Stimulated activated CD4-positive, alpha-beta T cell treated with anti-CD3 and anti-CD28 coated beads, Interleukin-15, amount 100 ng/mL, for 48 hours (primary cell): ENCODE results near the gene RPL31.
"Not testable (repeated sequence)": the region's sequence is repeated elsewhere in the genome, so short reads cannot be mapped to it uniquely, and the experiment has no call there.

Experiments used
- DNase-seq, 2 donors: peaks; one replicate each; pipeline ENCODE4 v3.0.0-alpha.2; 2020; ENCODE audit warnings: low read depth in 2 of 2

RPL31 gene

DNA sequence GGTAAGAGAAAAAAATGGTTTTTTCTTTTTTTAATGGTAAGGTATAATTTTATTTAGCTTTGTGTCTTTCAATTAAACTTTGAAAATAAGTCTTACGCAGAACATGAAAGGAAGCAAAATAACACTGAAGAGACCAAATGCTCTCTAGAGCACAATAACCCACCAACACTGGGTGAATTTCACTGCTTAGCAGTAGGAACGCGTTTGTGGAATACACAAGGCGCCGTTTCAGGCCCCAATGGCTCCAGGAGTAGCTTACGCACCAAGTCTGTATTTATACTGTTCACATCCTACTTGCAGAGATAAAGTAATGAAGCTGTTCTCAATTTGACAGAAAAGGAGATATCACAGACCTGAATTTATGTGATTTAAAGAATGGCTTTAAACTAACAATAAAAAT, 23.5 kb downstream of the RPL31 start:
- no peak for DNase-seq

DNA sequence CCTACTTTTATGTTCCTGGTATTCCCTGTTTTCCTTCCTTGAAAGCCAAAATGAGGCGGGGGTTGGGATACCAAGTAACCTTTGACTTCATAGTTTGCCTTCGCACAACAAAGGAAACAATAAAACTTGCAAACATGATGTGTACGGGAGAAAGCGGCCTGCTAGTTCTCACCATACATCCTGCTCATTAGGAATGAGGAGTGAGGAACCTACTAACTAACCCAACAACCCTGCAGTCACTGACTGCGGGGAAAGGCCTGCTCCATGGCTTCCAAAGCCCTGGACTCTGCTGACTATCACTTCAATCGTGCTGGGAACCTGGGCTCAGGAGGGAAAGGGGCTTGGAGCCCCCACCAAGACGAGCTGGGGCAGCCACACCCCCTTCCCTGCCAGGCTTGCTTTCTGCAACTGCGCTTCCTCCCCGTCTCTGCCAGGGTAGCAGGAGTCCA, 24.2 kb downstream of the RPL31 start:
- no peak for DNase-seq

DNA sequence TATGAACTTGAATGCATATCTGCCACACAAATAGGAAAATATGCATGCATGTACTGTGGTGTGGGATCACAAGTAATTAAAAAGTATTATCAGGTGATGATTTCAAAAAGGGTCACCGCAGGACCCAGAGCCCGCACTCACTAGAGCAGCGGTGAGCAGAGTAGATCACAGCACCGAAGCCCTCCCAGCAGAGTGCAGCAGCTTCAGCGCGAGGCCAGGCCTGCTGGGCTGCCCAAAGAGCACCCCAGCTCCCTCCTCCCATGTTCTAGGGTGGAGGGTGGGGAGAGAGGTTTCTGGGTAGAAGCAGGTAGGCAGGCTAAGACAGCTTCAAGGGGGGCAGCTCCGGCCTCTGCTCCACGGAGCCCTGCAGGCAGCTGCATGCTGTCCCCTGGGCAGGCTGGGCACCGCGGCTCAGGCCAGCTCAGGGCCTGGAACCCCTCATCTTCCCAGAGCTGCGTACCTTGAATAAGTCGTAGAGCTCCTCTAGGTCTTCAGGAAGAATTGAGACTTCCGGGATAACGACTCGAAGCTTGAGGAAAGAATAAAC, 24.9 kb downstream of the RPL31 start:
- no peak for DNase-seq

DNA sequence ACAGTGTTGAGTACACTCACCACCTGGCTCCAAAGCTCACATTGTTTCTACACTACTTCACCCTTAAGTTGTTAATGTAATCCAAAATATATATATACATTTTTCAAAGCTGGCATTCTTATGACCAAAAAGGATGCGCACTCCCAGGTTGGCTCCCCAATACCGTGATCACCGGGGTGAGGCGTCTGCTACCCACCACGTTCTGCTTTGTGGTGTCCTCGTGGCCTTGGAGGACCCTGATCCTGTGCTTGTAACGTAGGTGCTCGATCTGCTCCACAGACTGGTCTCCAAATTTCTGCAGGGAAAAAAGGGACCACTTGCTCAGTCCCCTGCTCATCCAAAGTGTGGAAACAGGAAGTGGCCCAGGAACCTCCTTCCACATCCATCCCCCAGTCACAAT, 25.8 kb downstream of the RPL31 start:
- DNase-seq: no peak

DNA sequence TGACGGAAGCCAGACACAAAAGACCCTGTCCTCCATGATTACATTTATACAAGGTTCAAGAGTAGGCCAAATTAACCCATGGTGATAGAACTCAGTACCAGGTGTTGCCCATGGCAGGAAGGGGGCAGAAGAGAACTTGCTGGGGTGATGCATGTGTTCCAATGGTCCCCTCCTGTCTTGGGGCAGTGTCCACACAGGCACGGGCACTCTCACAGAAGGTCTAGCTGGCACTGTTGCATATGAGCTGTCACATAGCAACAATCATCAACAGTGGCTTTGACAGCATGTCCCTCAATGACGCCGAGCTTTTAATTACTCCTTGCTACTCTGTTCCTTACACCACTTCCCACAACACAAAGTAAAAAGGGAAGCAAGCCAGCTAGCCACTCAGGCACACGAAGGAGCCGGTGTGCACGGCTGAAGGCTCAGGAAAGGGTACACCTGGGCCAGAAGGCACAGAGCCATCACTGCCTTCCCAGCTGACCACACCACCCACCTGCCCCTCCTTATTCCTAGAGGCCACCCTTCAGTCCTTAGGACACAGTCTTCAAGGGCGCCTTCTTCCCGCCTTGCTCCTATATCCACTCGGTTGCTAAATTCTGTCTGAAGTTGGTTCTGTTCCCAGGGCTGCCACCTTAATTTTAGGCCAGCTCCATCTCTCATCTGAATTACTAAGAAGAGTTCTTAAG, 28.9 kb downstream of the RPL31 start:
- DNase-seq: no peak

DNA sequence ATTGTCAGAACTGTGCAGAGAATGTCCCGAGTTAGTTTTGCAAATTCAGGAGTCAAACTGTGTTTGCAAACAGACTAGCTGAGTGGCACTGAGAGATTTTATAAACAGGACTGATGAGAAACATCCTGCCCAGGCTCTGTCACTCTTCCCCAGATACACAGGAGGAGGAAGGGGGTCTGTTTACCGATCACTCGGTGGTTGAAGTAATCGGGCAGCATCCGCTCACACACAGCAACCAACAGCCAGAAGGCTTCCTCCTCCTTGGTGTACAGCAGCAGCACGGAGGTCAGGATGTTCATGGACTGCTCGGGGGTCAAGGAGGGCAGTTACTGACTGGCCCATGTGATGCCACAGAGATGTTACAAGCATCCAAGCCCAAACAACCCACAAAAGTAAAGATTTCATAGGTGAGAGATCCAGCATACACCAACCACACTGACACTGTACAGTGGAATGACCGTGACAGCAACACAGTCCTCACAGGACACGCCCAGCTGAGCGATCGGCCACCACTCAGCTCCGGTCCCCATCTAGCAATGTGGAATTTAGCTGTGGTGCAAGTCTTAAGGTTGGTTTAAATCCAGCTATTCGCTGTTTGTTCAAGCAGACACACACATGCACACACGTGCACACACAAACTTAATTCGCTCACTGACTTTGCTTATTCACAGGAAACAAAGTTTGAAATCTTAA, 30.1 kb downstream of the RPL31 start:
- no peak for DNase-seq

DNA sequence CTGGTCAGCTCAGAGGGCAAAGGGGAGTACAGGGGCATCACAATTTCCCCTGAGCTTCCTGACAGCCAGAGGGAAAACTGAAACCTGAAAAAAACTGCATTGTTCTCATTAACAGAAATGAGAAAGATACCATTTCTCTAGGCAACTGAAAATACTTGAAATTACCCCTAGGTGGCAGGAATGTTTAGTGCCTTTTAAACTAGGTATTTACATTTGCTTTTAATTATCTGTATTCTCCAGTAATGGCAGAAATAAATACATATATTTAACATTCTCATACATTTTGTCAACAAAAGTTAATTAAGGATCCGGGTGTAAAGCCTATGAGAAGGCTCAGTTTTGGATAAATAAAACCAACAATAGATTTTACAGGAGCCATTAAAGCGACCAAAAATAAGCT, 34.5 kb downstream of the RPL31 start:
- no peak for DNase-seq

DNA sequence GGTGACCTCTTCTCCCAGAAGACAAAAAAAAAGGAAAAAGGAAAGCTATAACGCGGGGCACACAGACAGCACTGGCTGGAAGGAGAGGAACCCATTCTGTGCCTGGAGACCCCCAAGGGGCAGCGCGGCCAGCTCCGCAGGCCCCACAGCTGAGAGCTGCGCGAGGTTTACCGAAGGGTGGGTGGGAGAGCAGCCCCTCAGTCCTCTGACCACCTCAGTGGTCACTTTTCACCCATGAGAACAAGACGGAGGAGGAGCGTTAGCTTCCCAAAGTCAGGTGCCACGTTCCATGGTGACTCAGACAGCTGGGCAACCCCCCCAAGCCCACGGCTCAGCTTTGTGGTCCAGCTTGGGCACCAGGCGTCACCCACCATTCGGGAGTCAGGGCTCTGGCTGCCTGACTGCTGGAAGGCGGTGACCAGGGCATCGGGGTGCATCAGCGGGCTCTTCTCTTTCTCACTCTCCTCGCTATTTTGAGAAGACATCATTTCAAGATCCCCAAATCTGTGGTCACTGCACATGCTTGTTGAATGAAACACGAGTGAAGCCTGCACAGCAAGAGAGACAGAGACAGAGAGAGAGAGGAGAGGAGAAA, 35.2 kb downstream of the RPL31 start:
- no peak for DNase-seq

DNA sequence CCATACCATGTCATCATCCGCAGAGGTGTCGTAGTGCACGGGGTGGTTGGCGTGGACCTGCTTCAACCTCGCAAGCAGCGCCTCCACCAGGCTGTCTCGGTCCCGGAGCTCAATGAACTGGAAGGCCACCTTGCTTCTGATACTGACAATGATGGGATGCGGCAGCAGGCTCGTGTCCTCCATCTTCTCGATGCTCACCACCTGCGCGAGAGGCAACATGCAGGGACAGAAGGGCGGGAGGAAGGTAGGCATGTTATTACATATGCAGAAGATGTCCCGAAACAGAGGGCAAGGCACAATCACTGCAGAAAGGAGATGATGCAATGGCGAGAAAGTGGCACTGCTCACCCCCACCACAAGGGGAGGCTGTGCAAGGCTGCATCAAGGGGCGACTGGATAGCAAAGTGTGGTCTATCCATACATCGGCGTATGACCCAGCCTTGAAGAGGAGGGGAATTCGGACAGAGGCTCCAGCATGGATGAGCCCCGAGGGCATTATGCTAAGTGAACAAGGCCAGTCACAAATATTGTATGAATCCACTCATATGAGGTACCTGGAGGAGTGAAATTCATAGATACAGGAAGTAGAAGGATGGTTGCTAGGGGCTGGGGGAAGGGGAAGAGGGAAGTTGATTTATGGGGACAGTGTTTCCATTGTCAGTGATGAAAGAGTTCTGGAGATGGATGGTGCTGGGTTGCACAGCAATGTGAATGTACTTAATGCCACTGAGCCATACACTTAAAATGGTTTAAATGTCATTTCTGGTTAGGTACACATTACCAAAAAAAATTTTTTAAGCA, 36.6 kb downstream of the RPL31 start:
- peak in 1 of 2 donors; percentile 9 for DNase-seq

DNA sequence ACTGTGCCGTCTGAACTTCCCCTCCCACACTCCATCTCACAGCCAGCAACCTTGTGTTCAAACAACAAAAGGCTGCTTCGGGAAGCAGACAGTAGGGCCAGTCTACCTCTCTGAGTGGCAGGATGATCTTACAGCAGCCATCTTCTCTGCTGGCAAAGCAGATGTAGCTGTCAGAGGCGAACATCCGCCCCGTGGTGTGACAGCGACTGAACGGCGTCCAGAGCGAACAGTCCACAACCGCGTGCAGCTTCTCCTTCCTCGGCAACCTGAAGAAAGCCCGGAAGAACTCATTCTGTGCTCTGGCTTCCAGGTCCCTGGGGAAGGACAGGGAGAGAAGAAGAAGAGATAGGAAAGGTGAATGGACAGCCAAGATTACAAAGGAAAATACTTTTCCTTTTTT, 38.0 kb downstream of the RPL31 start:
- no peak for DNase-seq

DNA sequence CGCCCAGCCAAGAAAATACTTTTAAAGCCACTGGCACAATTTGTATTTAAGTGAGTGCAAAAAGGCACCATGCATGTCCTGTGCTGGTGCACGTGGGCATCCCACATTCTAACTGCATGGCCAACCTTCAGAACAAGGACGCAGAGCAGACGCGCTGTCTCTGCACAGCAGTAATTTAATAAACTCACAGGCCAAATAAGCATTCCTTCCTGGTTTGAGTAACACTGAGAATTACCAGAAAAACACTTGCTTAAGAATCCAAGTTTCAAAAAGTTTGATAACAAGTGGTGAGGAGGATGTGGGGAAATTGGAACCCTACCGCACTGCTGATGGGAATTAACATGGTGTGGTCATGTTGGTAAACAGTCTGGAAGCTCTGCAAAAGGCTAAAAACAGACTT, 38.7 kb downstream of the RPL31 start:
- no peak for DNase-seq

DNA sequence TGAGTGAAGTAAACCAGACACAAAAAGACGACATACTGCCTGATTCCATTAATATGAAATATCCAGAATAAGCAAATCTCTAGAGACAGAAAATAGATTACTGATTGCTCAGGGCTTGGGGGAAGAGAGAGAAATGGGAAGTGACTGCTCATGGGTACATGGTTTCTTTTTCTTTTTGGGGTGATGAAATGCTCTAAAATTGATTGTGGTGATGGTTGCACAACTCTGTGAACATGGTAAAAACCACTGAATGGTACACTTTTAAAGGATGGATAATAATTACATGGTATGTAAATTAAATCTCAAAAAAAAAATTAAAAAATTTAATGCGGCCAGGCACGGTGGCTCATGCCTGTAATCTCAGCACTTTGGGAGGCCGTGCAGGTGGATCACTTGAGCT, 39.3 kb downstream of the RPL31 start:
- no peak for DNase-seq

DNA sequence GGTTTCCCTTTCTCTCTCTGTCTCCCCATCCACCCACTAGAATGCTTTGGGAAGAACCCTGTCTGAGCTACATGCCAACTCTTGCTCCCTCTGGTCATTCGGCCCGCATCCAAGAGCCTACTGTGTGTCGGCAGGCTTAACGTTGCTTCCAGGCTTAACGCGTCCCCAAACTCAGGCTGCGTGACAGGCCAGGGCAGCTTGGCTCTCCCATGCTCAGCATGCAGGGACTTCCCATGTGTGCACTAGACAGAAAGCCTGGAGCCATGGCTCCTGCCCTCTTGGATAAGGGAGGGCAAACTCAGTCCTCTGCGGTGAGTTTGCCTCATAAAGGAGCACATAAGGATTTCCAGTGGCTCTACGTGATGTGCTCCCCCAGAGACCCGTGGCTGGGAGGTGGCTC, 43.2 kb downstream of the RPL31 start:
- no peak for DNase-seq

DNA sequence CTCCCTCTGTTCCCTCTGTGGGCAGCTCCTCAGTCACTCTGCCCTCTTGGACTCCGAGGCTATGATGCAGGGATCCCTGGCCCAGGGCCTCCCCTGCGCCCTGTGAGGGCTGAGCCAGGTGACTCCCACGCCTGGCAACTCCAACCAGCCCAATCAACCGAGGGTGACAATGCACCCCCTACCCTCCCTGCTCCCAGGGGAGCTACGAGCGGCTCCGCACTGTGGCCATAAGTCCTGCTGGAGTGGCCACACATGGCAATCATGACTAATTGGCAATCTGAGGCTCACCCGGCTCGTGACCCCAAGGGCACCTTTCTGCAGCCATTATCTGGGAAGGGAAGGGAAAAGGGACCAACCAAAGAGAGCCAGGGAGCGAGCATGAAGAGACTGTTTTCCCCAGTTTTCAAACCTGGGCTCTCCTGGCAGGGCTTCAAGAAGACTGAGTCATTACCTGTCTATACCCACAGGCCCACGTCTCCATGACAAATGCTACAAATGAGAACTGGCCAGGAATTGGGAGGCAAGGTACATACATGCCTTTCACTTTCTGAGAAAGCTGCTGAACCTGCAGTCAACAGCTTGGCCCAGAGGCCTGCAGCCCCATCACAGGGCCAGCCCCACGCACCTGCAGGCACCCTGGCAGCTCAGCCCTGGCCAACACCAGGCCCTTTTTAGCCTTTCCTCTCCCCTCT, 45.1 kb downstream of the RPL31 start:
- no peak for DNase-seq

DNA sequence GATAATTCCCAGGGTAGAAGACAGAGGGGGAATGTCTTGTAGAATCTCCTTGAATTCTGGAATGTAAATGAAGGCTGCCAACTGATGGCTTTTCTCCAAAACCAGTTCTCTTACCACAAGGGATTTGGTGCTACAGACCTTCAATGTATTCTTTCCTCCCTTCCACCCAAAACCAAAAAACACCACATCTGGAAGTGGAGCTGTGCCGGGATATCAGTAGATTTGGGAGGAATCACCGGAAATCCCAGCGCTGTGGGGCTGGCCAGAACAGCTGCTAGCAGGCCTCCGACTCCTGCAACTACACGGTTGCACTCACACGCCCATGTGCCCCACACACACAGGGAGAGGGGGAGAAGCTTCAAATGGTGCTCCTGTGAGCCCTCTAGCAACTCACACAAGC, 45.7 kb downstream of the RPL31 start:
- DNase-seq: no peak

DNA sequence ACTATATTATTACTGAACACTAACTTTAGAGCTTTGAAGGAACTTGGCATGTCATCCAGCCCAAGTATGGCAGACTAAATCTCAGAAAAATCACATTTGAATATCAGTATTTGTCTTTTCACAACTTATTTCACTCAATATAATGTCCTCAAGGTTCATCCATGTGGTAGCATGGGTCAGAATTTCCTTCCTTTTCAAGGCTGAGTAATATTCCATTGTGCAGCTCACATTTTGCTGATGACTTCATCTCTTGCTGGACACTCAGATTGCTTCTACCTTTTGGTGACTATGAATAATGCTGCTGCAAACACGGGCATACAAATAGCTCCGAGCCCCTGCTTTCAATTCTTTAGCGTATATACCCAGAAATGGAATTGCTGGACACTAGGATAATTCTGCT, 46.7 kb downstream of the RPL31 start:
- no peak for DNase-seq

DNA sequence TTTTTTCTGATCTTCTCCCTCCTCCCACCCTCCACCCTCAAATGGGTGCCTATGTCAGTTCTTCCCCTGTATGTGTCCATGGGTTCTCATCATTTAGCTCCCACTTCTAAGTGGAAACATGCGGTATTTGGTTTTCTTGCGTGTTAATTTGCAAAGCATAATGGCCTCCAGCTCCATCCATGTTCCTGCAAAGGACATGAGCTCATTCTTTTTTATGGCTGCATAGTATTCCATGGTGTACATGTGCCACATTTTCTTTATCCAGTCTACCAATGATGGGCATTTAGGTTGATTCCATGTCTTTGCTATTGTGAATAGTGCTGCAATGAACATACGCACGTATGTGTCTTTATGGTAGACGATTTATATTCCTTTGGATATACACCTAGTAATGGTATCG, 48.8 kb downstream of the RPL31 start:
- not testable (repeated sequence) for DNase-seq

DNA sequence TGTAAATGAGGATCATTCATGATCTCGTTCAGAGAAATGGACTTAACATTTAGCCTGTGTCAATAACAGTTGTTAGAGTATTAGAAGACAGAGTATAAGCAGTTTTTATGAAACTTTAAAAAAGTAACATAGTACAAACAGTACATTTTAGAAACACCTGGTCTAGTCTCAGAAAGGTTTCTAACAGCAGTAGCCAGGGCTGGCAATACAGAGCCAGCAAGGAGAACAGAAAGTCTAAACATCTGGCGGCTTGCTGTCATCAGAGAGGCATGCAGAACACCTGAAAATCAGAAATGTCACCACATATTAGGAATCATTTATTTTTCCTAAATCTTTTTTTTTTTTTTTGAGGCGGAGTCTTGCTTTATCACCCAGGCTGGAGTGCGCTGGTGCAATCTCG, 50.1 kb downstream of the RPL31 start:
- no peak for DNase-seq

DNA sequence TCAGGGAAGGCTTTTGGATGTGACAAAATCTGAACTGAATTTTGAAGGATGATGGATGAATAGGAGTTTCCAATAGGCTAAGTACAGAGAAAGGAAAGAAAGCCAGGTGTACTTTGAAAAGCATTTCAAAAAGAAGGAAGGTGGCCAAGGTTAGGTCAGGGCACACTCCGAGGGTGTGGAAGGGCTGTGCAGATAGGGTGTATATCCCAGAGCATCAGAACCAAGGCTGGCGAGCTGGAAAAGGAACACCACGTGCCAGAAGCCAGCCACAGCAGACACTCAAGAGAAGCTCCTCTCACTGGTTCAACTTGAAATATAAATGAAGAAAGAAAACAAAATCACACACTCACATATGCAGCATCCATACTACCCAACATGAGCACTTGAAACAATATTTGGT, 51.0 kb downstream of the RPL31 start:
- DNase-seq: no peak
